NB4 (cell line): ENCODE results near the gene P2RY11.

Experiments used
- CTCF ChIP-seq: IDR thresholded peaks from one replicate; pipeline ENCODE4 v1.5.1; 2012; ENCODE audit warnings: low read depth, low read length
- MAX ChIP-seq: IDR thresholded peaks from 2 replicates; pipeline ENCODE4 v1.6.1; 2011; ENCODE audit warnings: low read depth, low read length
- POLR2A ChIP-seq: IDR thresholded peaks from 2 replicates; pipeline ENCODE4 v1.6.1; 2011; ENCODE audit warnings: mild to moderate bottlenecking; ENCODE audit not compliant: insufficient read length; ENCODE audit errors: extremely low read depth

- no peak for TF ChIP-seq CTCF
- TF ChIP-seq POLR2A: no peak
- TF ChIP-seq MAX: no peak
These were observed 28.5 kb downstream of the P2RY11 start for GRCh38 chr19:10139952-10140351.
